CMK (cell line): ENCODE results near the gene CD36.
"Not testable (repeated sequence)": the region's sequence is repeated elsewhere in the genome, so short reads cannot be mapped to it uniquely, and the experiment has no call there.

Experiments
- DNase-seq: peaks from one replicate; pipeline ENCODE4 v3.0.0-alpha.2; 2010; ENCODE audit warnings: low read depth

Gene CD36

GRCh38 chr7:80653244-80653643 lies 14.8 kb downstream of the CD36 start:
- DNase-seq, result no peak

- no peak for DNase-seq
Observed at GRCh38 chr7:80654887-80655340, 16.5 kb downstream of the CD36 start.

GRCh38 chr7:80656029-80656428 lies 17.6 kb downstream of the CD36 start:
- no peak for DNase-seq

- no peak for DNase-seq
Observed at GRCh38 chr7:80659120-80660055, 20.9 kb downstream of the CD36 start.

GRCh38 chr7:80660939-80661338 lies 22.5 kb downstream of the CD36 start:
- no peak for DNase-seq

GRCh38 chr7:80661729-80662128 lies 23.3 kb downstream of the CD36 start:
- no peak for DNase-seq

- DNase-seq, result no peak
Observed at GRCh38 chr7:80662252-80662651, 23.8 kb downstream of the CD36 start.

- no peak for DNase-seq
Observed at GRCh38 chr7:80665526-80665925, 27.1 kb downstream of the CD36 start.

- no peak for DNase-seq
Observed at GRCh38 chr7:80666376-80666775, 27.9 kb downstream of the CD36 start.

- not testable (repeated sequence) for DNase-seq
Observed at GRCh38 chr7:80669367-80669766, 30.9 kb downstream of the CD36 start.

- no peak for DNase-seq
Observed at GRCh38 chr7:80671744-80672143, 33.3 kb downstream of the CD36 start.

GRCh38 chr7:80675090-80675489 lies 36.6 kb downstream of the CD36 start:
- no peak for DNase-seq

GRCh38 chr7:80676404-80676803 lies 38.0 kb downstream of the CD36 start:
- DNase-seq, result no peak

- no peak for DNase-seq
Observed at GRCh38 chr7:80677629-80678028, 39.2 kb downstream of the CD36 start.

- no peak for DNase-seq
Observed at GRCh38 chr7:80678707-80679106, 40.3 kb downstream of the CD36 start.

GRCh38 chr7:80679921-80680907 lies 41.8 kb downstream of the CD36 start:
- DNase-seq, result no peak

- DNase-seq, result no peak
Observed at GRCh38 chr7:80681272-80681885, 42.9 kb downstream of the CD36 start.

GRCh38 chr7:80682744-80683143 lies 44.3 kb downstream of the CD36 start:
- no peak for DNase-seq

GRCh38 chr7:80686576-80686975 lies 48.1 kb downstream of the CD36 start:
- DNase-seq, result no peak

GRCh38 chr7:80699045-80699638 lies 60.7 kb downstream of the CD36 start:
- DNase-seq, result peak; percentile 18

GRCh38 chr7:80699721-80700256 lies 61.3 kb downstream of the CD36 start:
- no peak for DNase-seq
